Keratinocyte (primary cell): ENCODE results near the gene NOL11. TPM values are rescaled to one million over a fixed set of nuclear protein-coding genes. Genes with fewer than 3 reads are reported as not detected.

Experiments
- DNase-seq: peaks from one replicate; pipeline ENCODE4 v3.0.0-alpha.2; 2011; ENCODE audit warnings: low read depth, missing footprints, low spot score
- FAIRE-seq: peaks from 2 replicates; lab custom pipeline; 2011; peaks lifted over from hg19 to GRCh38; lab: Jason Lieb, UNC
- H2AFZ ChIP-seq: 2 replicates; pipeline ENCODE4 v1.6.0; 2012; ENCODE audit warnings: low read length, control low read depth, inconsistent platforms; ENCODE audit not compliant: control insufficient read depth
- H3K27ac ChIP-seq: 2 replicates; pipeline ENCODE4 v1.5.1; 2011; ENCODE audit warnings: low read length; ENCODE audit not compliant: control insufficient read depth, insufficient read depth
- H3K27me3 ChIP-seq: 3 replicates; pipeline ENCODE4 v1.6.0; 2011; ENCODE audit warnings: low read length; ENCODE audit not compliant: control insufficient read depth, insufficient read depth; ENCODE audit errors: extremely low read depth
- H3K36me3 ChIP-seq, 2 experiments: 2 replicates in 1 of 2; 3 replicates in 1 of 2; pipeline ENCODE4 v1.5.1; 2011; ENCODE audit warnings: low read length in 2 of 2, mild to moderate bottlenecking in 1 of 2; ENCODE audit not compliant: control insufficient read depth in 2 of 2, insufficient read depth in 2 of 2; ENCODE audit errors: extremely low read depth in 1 of 2
- H3K4me1 ChIP-seq: 3 replicates; pipeline ENCODE4 v1.5.1; 2011; ENCODE audit warnings: low read length; ENCODE audit not compliant: control insufficient read depth, insufficient read depth; ENCODE audit errors: extremely low read depth
- H3K4me2 ChIP-seq: 3 replicates; pipeline ENCODE4 v1.6.0; 2011; ENCODE audit warnings: low read depth, low read length; ENCODE audit not compliant: control insufficient read depth, insufficient read depth; ENCODE audit errors: extremely low read depth
- H3K4me3 ChIP-seq, 3 experiments: fragments of 200-600 bp in 1 of 3; sonication (generic) in 1 of 3; 2 replicates in 2 of 3; 3 replicates in 1 of 3; pipeline ENCODE4 v1.5.1; 2011 to 2016; ENCODE audit warnings: low read length in 3 of 3, mild to moderate bottlenecking in 3 of 3, control low read depth in 2 of 3, inconsistent platforms in 1 of 3, low read depth in 1 of 3, mixed read lengths in 1 of 3, mixed run types in 1 of 3, moderate library complexity in 1 of 3; ENCODE audit not compliant: control insufficient read depth in 2 of 3, insufficient read depth in 2 of 3; ENCODE audit errors: extremely low read depth in 1 of 3
- H3K79me2 ChIP-seq: 2 replicates; pipeline ENCODE4 v1.6.0; 2012; ENCODE audit warnings: low read length; ENCODE audit not compliant: control insufficient read depth, insufficient read depth
- H3K9ac ChIP-seq: 3 replicates; pipeline ENCODE4 v1.6.0; 2011; ENCODE audit warnings: low read length; ENCODE audit not compliant: control insufficient read depth, insufficient read depth; ENCODE audit errors: extremely low read depth
- H3K9me1 ChIP-seq: 3 replicates; pipeline ENCODE4 v1.6.0; 2011; ENCODE audit warnings: low read length; ENCODE audit not compliant: control insufficient read depth, insufficient read depth; ENCODE audit errors: extremely low read depth
- H3K9me3 ChIP-seq: 2 replicates; pipeline ENCODE4 v1.5.1; 2012; ENCODE audit warnings: low read depth, low read length; ENCODE audit not compliant: control insufficient read depth
- H4K20me1 ChIP-seq: 3 replicates; pipeline ENCODE4 v1.6.0; 2011; ENCODE audit warnings: low read length; ENCODE audit not compliant: control insufficient read depth, insufficient read depth; ENCODE audit errors: extremely low read depth
- CTCF ChIP-seq, 3 experiments: IDR thresholded peaks in 1 of 3; conservative IDR thresholded peaks in 1 of 3; optimal IDR thresholded peaks in 1 of 3; 2 replicates in 2 of 3; 3 replicates in 1 of 3; pipeline versions ENCODE3 to v1.5.1; 2011; ENCODE audit warnings: low read length in 3 of 3, mild to moderate bottlenecking in 3 of 3, moderate library complexity in 2 of 3, control low read depth in 1 of 3, inconsistent platforms in 1 of 3; ENCODE audit not compliant: insufficient read depth in 2 of 3; ENCODE audit errors: extremely low read depth in 1 of 3
- EZH2 ChIP-seq: IDR thresholded peaks from one replicate; pipeline ENCODE4 v1.6.1; 2012; ENCODE audit warnings: inconsistent platforms, mild to moderate bottlenecking, low read length, moderate library complexity
- dilution Hi-C: fragments of 300-500 bp; cut with MboI; formaldehyde crosslinking; loops from one replicate; pipeline ENCODE4 v1.7.0; 2020; ENCODE audit warnings: low sequenced_read_pairs; ENCODE audit not compliant: extremely low pct_ligation_motif_present
- polyA plus RNA-seq, 5 experiments: library from polyadenylated mRNA; depleted of rRNA in 3 of 5; stranded (reverse) in 3 of 5; stranded (forward) in 1 of 5; unstranded in 1 of 5; fragments of >200 nt; gene quantifications; 1 replicate in 1 of 5; 2 replicates in 3 of 5; 3 replicates in 1 of 5; pipeline versions ENCODE4 v1.2.1 to v1.2.3, GENCODE V29; 2011 to 2012; ENCODE audit warnings: missing spikeins in 2 of 5, low read depth in 1 of 5, low replicate concordance in 1 of 5

The NOL11 gene
- polyA plus RNA-seq, 1 donor (not counting 4 experiments of a cell fraction or from before 2014, with no cell fraction given) = 63.0 TPM

- Histone ChIP-seq H3K4me3 (no peak overlapping the region), H4K20me1 (no peaks in the 10 kb centered on the region), H3K9me1 (no peaks in the 10 kb centered on the region), H3K27me3 (no peaks in the 10 kb centered on the region), H3K36me3 (peaks cover 11 to 41% of the 10 kb centered on the region in 2 experiments), H2AFZ (no peak overlapping the region), H3K4me2 (no peak overlapping the region), H3K27ac (no peak overlapping the region), H3K9ac (no peak overlapping the region), H3K4me1 (no peaks in the 10 kb centered on the region), H3K9me3 (no peaks in the 10 kb centered on the region), H3K79me2 (peaks cover 22% of the 10 kb centered on the region)
- dilution Hi-C loops = no loop called here
- DNase-seq (no peak), FAIRE-seq (no peak)
- no peak for TF ChIP-seq CTCF (optimal IDR thresholded peaks at IDR 0.05 in 1 of 3, IDR thresholded peaks at IDR 0.05 in 1 of 3, conservative IDR thresholded peaks at IDR 0.05 in 1 of 3; ENCODE audit: extremely low read depth in 1 of 3, insufficient read depth in 2 of 3, low read length in 3 of 3)
- TF ChIP-seq EZH2 = no peak
Measured at GRCh38 chr17:67729903-67730302, 12.2 kb downstream of the NOL11 start.

- no peak for TF ChIP-seq CTCF (optimal IDR thresholded peaks at IDR 0.05 in 1 of 3, IDR thresholded peaks at IDR 0.05 in 1 of 3, conservative IDR thresholded peaks at IDR 0.05 in 1 of 3; ENCODE audit: extremely low read depth in 1 of 3, insufficient read depth in 2 of 3, low read length in 3 of 3)
- Histone ChIP-seq H3K4me2 (no peak overlapping the region), H3K9ac (no peak overlapping the region), H2AFZ (no peak overlapping the region), H3K4me1 (no peaks in the 10 kb centered on the region), H3K9me1 (no peaks in the 10 kb centered on the region), H4K20me1 (no peaks in the 10 kb centered on the region), H3K4me3 (no peak overlapping the region), H3K9me3 (no peaks in the 10 kb centered on the region), H3K27me3 (no peaks in the 10 kb centered on the region), H3K79me2 (peaks cover 22% of the 10 kb centered on the region), H3K36me3 (peaks cover 9 to 41% of the 10 kb centered on the region in 2 experiments), H3K27ac (no peak overlapping the region)
- dilution Hi-C loops = no loop called here
- FAIRE-seq = no peak
- no peak for DNase-seq
Measured at GRCh38 chr17:67730731-67731130, 13.0 kb downstream of the NOL11 start.
